DMS53 (cell line): ENCODE results near the gene ACAN.

Source experiments
- DNase-seq: peaks from one replicate; lab custom pipeline; 2025; lab: John Stamatoyannopoulos, UW

The ACAN gene

GRCh38 chr15:88802250-88802990, 816 bp upstream of the ACAN start:
- no peak for DNase-seq

DNA sequence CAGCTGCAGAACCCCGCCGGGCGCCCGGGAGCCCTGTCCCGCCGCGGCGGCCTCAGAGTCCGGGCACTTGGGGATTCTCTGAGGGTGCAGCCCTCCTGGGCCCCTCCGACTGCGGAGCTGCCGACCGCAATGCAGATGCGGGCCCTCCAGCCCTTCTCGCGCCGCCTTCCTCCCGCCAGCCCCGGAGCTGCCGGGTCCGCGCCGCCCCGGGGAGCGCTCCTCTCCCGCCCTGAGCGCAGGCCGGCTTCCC, 320 bp upstream of the ACAN start:
- no peak for DNase-seq

- DNase-seq: no peak
These were observed 648 bp downstream of the ACAN start for GRCh38 chr15:88803920-88804247.

DNA sequence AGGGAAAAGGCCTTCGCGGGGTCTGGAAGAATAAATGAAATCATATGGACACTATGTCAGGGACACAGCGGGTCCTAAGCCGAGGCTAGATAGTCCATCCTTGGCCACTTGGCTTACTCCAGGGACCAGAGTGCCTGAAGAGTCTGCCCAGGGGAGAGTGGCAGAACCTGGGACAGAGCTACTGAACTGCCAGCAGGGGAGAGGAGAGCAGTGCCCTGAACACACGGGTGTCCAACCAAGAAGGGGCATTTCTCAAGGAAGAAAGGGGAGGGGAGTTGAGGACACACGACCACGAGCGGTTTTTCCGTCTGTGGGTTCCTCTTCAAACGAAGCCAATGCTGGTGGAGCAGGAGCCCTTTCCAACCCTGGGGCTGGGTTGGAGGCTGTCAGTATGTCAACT, 1.0 kb downstream of the ACAN start:
- no peak for DNase-seq

GRCh38 chr15:88805031-88805780, 2.0 kb downstream of the ACAN start:
- DNase-seq: no peak

- DNase-seq: no peak
These were observed 7.2 kb downstream of the ACAN start for GRCh38 chr15:88810446-88810845.

GRCh38 chr15:88812133-88812532, 8.9 kb downstream of the ACAN start:
- DNase-seq: no peak

DNA sequence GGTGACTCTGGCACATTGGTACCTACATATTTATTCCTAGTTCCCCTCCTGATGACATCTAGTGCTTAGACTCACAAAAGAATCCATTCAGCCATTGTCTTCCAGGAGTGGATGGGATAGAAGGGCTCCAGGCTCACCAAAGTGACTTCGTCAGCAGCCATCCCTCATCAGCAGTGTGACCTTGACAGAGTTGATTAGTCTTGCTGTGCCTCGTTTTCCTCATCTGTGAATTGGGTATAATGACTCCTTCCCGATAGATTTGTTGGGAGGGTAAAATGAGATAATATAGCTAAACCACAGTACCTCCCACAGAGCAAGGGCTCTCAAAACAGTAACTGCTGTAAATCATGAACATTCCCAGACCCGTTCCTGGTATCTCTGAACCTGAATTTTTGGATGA, 10.7 kb downstream of the ACAN start:
- no peak for DNase-seq

- no peak for DNase-seq
These were observed 11.2 kb downstream of the ACAN start for GRCh38 chr15:88814393-88814792.

GRCh38 chr15:88818920-88819319, 15.7 kb downstream of the ACAN start:
- DNase-seq: no peak

- no peak for DNase-seq
These were observed 18.8 kb downstream of the ACAN start for GRCh38 chr15:88821993-88822392.

DNA sequence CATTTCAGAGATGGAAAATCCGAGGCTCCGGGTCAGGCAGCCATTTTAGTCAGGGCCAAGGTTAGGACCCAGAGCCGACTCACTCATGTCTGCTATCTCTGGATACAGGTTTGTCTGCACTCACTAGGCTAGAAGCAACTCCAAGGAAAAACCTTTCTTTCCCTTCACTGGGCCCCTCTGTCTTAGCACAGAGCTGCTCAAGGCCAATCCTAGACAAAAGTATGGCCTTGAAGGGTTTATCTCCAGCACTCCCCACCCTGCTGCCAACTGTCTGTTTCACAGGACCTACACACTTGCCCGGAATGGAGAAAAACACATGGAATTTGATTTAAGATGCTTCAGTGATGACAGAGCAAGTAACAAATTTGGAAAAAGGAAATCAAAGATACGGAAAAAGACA, 25.6 kb downstream of the ACAN start:
- DNase-seq: no peak

DNA sequence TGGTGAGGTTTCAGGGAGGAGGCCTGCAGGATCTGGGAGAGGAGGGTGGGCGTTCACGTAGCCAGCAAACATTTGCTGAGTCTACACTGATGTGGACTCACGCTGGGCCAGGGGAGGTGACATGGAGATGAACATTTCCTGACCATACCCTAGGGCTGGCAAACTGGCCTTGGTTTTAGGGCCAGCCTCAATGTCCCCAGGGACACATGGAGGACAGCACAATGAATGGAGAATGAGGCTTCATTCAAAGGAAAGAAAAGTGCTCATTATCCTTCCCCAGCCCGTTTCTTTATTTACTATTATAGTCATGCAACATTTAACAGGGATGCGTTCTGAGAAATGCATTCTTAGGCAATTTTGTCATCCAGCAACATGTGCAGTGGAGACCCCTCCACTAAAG, 26.8 kb downstream of the ACAN start:
- DNase-seq: no peak

- DNase-seq: no peak
These were observed 29.8 kb downstream of the ACAN start for GRCh38 chr15:88832820-88833730.

- DNase-seq: no peak
These were observed 30.5 kb downstream of the ACAN start for GRCh38 chr15:88833731-88834100.

DNA sequence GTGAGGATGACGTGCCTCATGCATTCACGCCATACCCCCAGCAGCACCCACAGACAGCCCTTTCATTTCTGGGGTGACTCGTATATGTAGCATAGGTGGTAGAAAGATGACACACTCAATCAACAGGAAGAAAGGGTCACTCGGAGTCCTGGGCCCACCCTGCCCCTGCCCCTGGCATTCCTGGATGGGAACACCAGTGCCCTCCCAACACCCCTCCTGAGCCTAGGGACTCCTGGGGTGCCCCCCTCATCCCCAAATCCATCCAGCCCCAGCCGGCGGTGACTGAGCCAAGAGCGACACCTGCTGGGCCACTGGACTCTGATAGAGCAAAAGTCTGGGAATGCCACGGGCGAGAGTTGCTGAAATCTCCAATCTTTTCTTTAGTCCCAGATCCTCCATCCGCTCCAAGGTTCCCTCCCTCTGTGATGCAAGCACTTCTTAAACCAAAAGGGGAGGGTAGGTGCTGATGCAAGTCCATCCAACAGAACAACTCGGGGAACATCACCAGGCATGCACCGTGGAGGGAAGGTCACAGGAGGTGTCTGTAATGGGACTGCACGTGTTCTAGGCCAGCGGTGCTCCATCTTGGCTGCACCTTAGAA, 31.1 kb downstream of the ACAN start:
- peak; percentile 10 for DNase-seq

DNA sequence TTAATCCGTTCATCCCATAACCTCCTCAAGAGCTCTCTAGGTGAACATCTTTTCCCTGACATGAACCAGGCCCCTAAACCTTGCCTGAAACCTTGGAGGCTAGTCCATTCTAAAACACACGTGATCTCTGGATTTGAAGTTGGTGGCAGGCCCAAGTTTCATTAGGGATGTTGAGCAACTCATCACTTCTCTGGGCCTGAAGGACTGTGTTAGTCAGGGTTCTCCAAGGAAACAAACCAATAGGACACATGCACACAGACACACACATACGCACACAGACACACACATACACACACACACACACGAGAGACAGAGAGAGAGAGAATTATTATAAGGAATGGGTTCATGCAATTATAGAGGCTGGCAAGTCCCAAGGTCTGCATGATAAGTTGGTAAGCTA, 31.9 kb downstream of the ACAN start:
- DNase-seq: no peak

DNA sequence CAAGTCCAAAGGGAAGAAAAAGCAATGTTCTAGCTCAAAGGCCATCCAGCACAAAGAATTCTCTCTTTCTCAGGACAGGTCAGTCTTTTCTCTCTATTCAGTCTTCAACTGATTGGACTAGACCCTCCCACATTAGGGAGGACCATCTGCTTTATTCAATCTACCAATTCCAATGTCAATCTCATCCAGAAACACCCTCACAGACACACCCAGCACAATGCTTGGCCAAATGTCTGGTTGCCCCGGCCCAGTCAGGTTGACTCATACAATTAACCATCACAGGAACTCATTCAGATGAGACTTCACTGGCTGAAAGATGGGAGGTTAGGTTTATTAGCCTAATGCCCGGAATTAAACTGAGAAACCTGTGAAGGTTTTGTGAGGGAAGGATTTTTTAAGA, 32.4 kb downstream of the ACAN start:
- DNase-seq: no peak

- no peak for DNase-seq
These were observed 35.4 kb downstream of the ACAN start for GRCh38 chr15:88838667-88839066.

- DNase-seq: no peak
These were observed 35.9 kb downstream of the ACAN start for GRCh38 chr15:88839146-88839545.

- no peak for DNase-seq
These were observed 36.7 kb downstream of the ACAN start for GRCh38 chr15:88839961-88840360.

DNA sequence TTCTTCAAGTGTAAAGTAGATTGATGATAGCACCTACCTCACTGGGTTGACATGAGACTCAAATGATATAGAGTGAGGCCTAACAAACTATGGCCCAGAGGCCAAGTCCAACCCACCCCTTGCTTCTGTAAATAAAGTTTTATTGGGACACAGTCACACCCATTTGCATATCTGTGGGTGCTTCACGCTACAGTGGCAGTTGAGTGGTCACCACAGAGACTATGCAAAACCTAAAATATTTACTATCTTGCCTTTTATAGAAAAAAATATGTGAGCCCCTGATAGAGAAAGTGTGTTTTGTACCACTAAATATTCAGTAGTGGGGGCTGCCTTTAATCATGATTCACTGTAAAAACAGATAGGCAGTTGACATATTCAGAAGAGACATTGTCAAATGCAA, 38.0 kb downstream of the ACAN start:
- no peak for DNase-seq

DNA sequence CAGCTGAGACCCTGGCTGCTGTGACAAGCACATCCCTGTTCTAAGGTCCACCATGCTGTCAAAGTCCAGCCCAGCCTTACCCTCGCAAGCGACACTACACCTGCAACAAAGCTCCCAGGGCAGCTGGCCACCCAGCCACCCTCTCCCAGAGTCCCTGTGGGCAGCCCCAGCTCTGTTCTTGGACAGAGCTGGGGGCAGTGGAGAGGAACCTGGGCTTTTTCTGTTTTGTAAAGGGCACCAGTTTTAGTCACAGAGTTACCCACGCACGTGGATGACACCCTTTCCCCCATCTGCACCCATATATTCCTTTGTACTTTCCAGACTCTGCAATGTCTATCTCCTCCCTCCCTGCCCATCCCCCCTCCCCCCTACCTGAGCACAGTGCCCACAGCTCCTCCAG, 38.9 kb downstream of the ACAN start:
- DNase-seq: no peak
